H1 (cell line): Measurements from ENCODE around the gene GPC3. TPM values are rescaled to one million over a fixed set of nuclear protein-coding genes. Genes with fewer than 3 reads are reported as not detected.

ENCODE experiments used
- CTCF ChIA-PET: fragments of 300-600 bp; sonication (Branson Sonifier 250); formaldehyde crosslinking; loops from one replicate; lab custom pipeline; 2021; ENCODE audit not compliant: partially characterized antibody; lab: Charles Lee
- POLR2A ChIA-PET: fragments of 300-600 bp; sonication (Branson Sonifier 250); formaldehyde crosslinking; loops from one replicate; lab custom pipeline; 2021; ENCODE audit warnings: inconsistent platforms; ENCODE audit not compliant: partially characterized antibody; lab: Charles Lee
- DNase-seq, 2 experiments: peaks; one replicate each; pipeline versions ENCODE4 v3.0.0 to v3.0.0-alpha.2; 2010 to 2022; ENCODE audit warnings: low spot score in 2 of 2, low read depth in 1 of 2, mixed read lengths in 1 of 2
- FAIRE-seq: peaks from 2 replicates; lab custom pipeline; 2011; peaks lifted over from hg19 to GRCh38; lab: Jason Lieb, UNC
- H2AFZ ChIP-seq: 2 replicates; pipeline ENCODE4 v1.8.1; 2012; ENCODE audit warnings: low read length, inconsistent platforms
- H2AK5ac ChIP-seq: 2 replicates; pipeline ENCODE4 v1.6.1; 2013; ENCODE audit warnings: low read depth, low read length
- H2BK120ac ChIP-seq: replicated peaks from 2 replicates; pipeline ENCODE3; 2013; ENCODE audit warnings: low read depth, low read length, inconsistent platforms
- H2BK12ac ChIP-seq: 2 replicates; pipeline ENCODE4 v1.6.1; 2013; ENCODE audit warnings: low read depth, low read length
- H2BK15ac ChIP-seq: 2 replicates; pipeline ENCODE4 v1.6.1; 2013; ENCODE audit warnings: low read length
- H2BK20ac ChIP-seq: 2 replicates; pipeline ENCODE4 v1.6.1; 2013; ENCODE audit warnings: low read length
- H2BK5ac ChIP-seq: 2 replicates; pipeline ENCODE4 v1.6.1; 2013; ENCODE audit warnings: low read depth, low read length
- H3K14ac ChIP-seq: 2 replicates; pipeline ENCODE4 v1.6.1; 2013; ENCODE audit warnings: inconsistent platforms; ENCODE audit not compliant: insufficient read length
- H3K18ac ChIP-seq: 2 replicates; pipeline ENCODE4 v1.6.1; 2013; ENCODE audit warnings: low read length; ENCODE audit errors: extremely low read depth
- H3K23ac ChIP-seq: 2 replicates; pipeline ENCODE4 v1.6.1; 2013; ENCODE audit warnings: inconsistent platforms; ENCODE audit not compliant: insufficient read length
- H3K23me2 ChIP-seq: 2 replicates; pipeline ENCODE4 v1.6.1; 2013; ENCODE audit warnings: low read depth, low read length
- H3K27ac ChIP-seq: 2 replicates; pipeline ENCODE4 v1.6.1; 2011; ENCODE audit warnings: low read depth, low read length, inconsistent platforms
- H3K27me3 ChIP-seq, 4 experiments: replicated peaks in 1 of 4; 1 replicate in 1 of 4; 2 replicates in 3 of 4; pipeline versions ENCODE4 v1.6.1 to v1.8.1; 2011 to 2013; ENCODE audit warnings: low read length in 3 of 4, mild to moderate bottlenecking in 3 of 4, inconsistent platforms in 2 of 4, mixed read lengths in 2 of 4, moderate library complexity in 1 of 4; ENCODE audit not compliant: control insufficient read depth in 3 of 4, insufficient read depth in 3 of 4; ENCODE audit errors: extremely low read depth in 1 of 4
- H3K36me3 ChIP-seq, 4 experiments: 2 replicates each; pipeline versions ENCODE4 v1.6.1 to v1.8.1; 2011 to 2013; ENCODE audit warnings: mild to moderate bottlenecking in 4 of 4, low read length in 3 of 4, moderate library complexity in 2 of 4, control low read depth in 1 of 4, inconsistent platforms in 1 of 4; ENCODE audit not compliant: insufficient read depth in 4 of 4, control insufficient read depth in 2 of 4
- H3K4ac ChIP-seq: replicated peaks from 2 replicates; pipeline ENCODE3; 2013; ENCODE audit warnings: low read length, low read depth, mixed read lengths, inconsistent platforms; ENCODE audit not compliant: insufficient read length
- H3K4me1 ChIP-seq, 4 experiments: replicated peaks in 1 of 4; 1 replicate in 1 of 4; 2 replicates in 3 of 4; pipeline versions ENCODE4 v1.6.1 to v1.8.1; 2011 to 2013; ENCODE audit warnings: low read length in 3 of 4, inconsistent platforms in 2 of 4, mixed read lengths in 1 of 4; ENCODE audit not compliant: insufficient read depth in 4 of 4, control insufficient read depth in 3 of 4
- H3K4me2 ChIP-seq, 2 experiments: 2 replicates each; pipeline versions ENCODE4 v1.6.1 to v1.8.1; 2011 to 2013; ENCODE audit warnings: low read depth in 2 of 2, low read length in 2 of 2, control low read depth in 1 of 2, inconsistent platforms in 1 of 2, mild to moderate bottlenecking in 1 of 2; ENCODE audit not compliant: insufficient read depth in 1 of 2
- H3K4me3 ChIP-seq, 4 experiments: fragments of 200-600, 300-600 bp in 1 of 4; sonication (generic), shearing (Covaris generic), sonication (Bioruptor Twin) in 1 of 4; 2 replicates each; pipeline versions ENCODE4 v1.5.1 to v1.8.1; 2011 to 2016; ENCODE audit warnings: low read length in 4 of 4, low read depth in 3 of 4, control low read depth in 2 of 4, inconsistent platforms in 2 of 4, mild to moderate bottlenecking in 2 of 4, mixed read lengths in 1 of 4, moderate library complexity in 1 of 4; ENCODE audit not compliant: insufficient read depth in 2 of 4; ENCODE audit errors: extremely low read depth in 1 of 4
- H3K56ac ChIP-seq: replicated peaks from 2 replicates; pipeline ENCODE3; 2013; ENCODE audit warnings: low read depth, mild to moderate bottlenecking, mixed read lengths, low read length, inconsistent platforms; ENCODE audit not compliant: insufficient read length
- H3K79me1 ChIP-seq: 2 replicates; pipeline ENCODE4 v1.6.1; 2013; ENCODE audit warnings: low read depth, low read length, control low read depth
- H3K79me2 ChIP-seq, 2 experiments: 2 replicates each; pipeline versions ENCODE4 v1.6.1 to v1.8.1; 2012 to 2013; ENCODE audit warnings: low read length in 2 of 2, mild to moderate bottlenecking in 2 of 2, inconsistent platforms in 1 of 2; ENCODE audit not compliant: insufficient read depth in 2 of 2, control insufficient read depth in 1 of 2
- H3K9ac ChIP-seq, 4 experiments: replicated peaks in 1 of 4; 1 replicate in 1 of 4; 2 replicates in 3 of 4; pipeline versions ENCODE4 v1.6.1 to v1.8.1; 2011 to 2013; ENCODE audit warnings: low read depth in 3 of 4, low read length in 3 of 4, control low read depth in 2 of 4, mild to moderate bottlenecking in 2 of 4, moderate library complexity in 2 of 4, inconsistent platforms in 1 of 4; ENCODE audit errors: extremely low read depth in 1 of 4
- H3K9me3 ChIP-seq, 2 experiments: 2 replicates each; pipeline versions ENCODE4 v1.6.1 to v1.8.1; 2012 to 2013; ENCODE audit warnings: mild to moderate bottlenecking in 2 of 2, moderate library complexity in 2 of 2, control low read depth in 1 of 2, inconsistent platforms in 1 of 2, low read depth in 1 of 2, low read length in 1 of 2, mixed read lengths in 1 of 2; ENCODE audit not compliant: insufficient read depth in 2 of 2
- H4K20me1 ChIP-seq, 2 experiments: replicated peaks in 1 of 2; 2 replicates each; pipeline versions ENCODE3 to v1.8.1; 2011 to 2013; ENCODE audit warnings: inconsistent platforms in 2 of 2, low read length in 2 of 2, mild to moderate bottlenecking in 1 of 2; ENCODE audit not compliant: insufficient read depth in 2 of 2, control insufficient read depth in 1 of 2
- H4K5ac ChIP-seq: 2 replicates; pipeline ENCODE4 v1.6.1; 2013; ENCODE audit warnings: low read length, low read depth, mixed read lengths, inconsistent platforms; ENCODE audit not compliant: insufficient read length
- H4K8ac ChIP-seq: 2 replicates; pipeline ENCODE4 v1.8.0; 2013; ENCODE audit warnings: mild to moderate bottlenecking, moderate library complexity, low read length, inconsistent platforms; ENCODE audit not compliant: insufficient read depth; ENCODE audit errors: extremely low read depth
- H4K91ac ChIP-seq: replicated peaks from 2 replicates; pipeline ENCODE3; 2013; ENCODE audit warnings: low read length, mixed read lengths, inconsistent platforms; ENCODE audit not compliant: insufficient read length
- ASH2L ChIP-seq: fragments of 200-600, 300-600 bp; sonication (generic); IDR thresholded peaks from one replicate; pipeline ENCODE4 v1.7.1; 2017; ENCODE audit warnings: low read length
- CBX5 ChIP-seq: fragments of 300-800, 300-1000 bp; sonication (generic); IDR thresholded peaks from 2 replicates; pipeline ENCODE4 v1.7.1; 2016; ENCODE audit warnings: antibody characterized with exemption, low read length, low read depth
- CTBP2 ChIP-seq: IDR thresholded peaks from 2 replicates; pipeline ENCODE4 v1.7.0; 2011; ENCODE audit warnings: borderline replicate concordance, mild to moderate bottlenecking, moderate library complexity, mixed read lengths, low read length; ENCODE audit not compliant: insufficient read depth, insufficient read length
- GABPA ChIP-seq: IDR thresholded peaks from 2 replicates; pipeline ENCODE4 v1.6.1; 2011; ENCODE audit warnings: mild to moderate bottlenecking, low read length, moderate library complexity, borderline replicate concordance; ENCODE audit not compliant: insufficient read depth
- KDM5A ChIP-seq: fragments of 200-600 bp; IDR thresholded peaks from 2 replicates; pipeline ENCODE4 v1.7.1; 2012; ENCODE audit warnings: mild to moderate bottlenecking, low read length, inconsistent platforms, mixed read lengths
- RFX5 ChIP-seq: IDR thresholded peaks from 2 replicates; pipeline ENCODE4 v1.6.1; 2011; ENCODE audit warnings: low read depth, low read length, improper control_type of control experiment, borderline replicate concordance
- SIRT6 ChIP-seq: IDR thresholded peaks from one replicate; pipeline ENCODE4 v1.7.1; 2012; ENCODE audit warnings: low read length, inconsistent platforms
- SIX5 ChIP-seq: IDR thresholded peaks from 2 replicates; pipeline ENCODE4 v1.6.1; 2011; ENCODE audit warnings: mild to moderate bottlenecking, low read depth, low read length
- SP2 ChIP-seq: IDR thresholded peaks from 2 replicates; pipeline ENCODE4 v1.6.1; 2012; ENCODE audit warnings: mild to moderate bottlenecking, low read length, inconsistent platforms
- WGBS, 2 experiments: shearing (Covaris generic) in 1 of 2; methylation state at CpG; one replicate each; pipeline versions ENCODE4 v1.1.6 to v1.1.7; 2013 to 2015; ENCODE audit warnings: low lambda C conversion rate in 2 of 2, mixed read lengths in 2 of 2, inconsistent platforms in 1 of 2, low coverage in 1 of 2, missing lambda C conversion rate in 1 of 2; ENCODE audit not compliant: insufficient replicate concordance in 2 of 2, insufficient coverage in 1 of 2, insufficient read length in 1 of 2; ENCODE audit errors: extremely low coverage in 1 of 2, missing lambda C conversion rate in 1 of 2; 5-methylcytosine and 5-hydroxymethylcytosine counted together
- polyA plus RNA-seq, 7 experiments: library from polyadenylated mRNA; depleted of rRNA in 3 of 7; stranded (reverse) in 5 of 7; unstranded in 2 of 7; fragments of >200 nt in 5 of 7; fragments of 200-250 nt in 2 of 7; gene quantifications; 1 replicate in 5 of 7; 2 replicates in 1 of 7; 4 replicates in 1 of 7; pipeline versions ENCODE4 v1.2.1 to v1.2.3, GENCODE V29; 2011 to 2013; ENCODE audit warnings: missing spikeins in 2 of 7, mixed read lengths in 2 of 7
- total RNA-seq: library from RNA; stranded (reverse); fragmentation: NEBNext Ultra II Directional; extraction: Animal tissue kit (Norgen Biotek cat#: 25700); gene quantifications from 2 replicates; pipeline ENCODE4 v1.2.1, GENCODE V29; 2021
- TF ChIP-seq, protein P1 (sequence below), 3 experiments: IDR thresholded peaks; 1 replicate in 2 of 3; 2 replicates in 1 of 3; pipeline versions ENCODE4 v1.5.1 to v1.6.1; 2011; ENCODE audit warnings: low read length in 3 of 3, mild to moderate bottlenecking in 3 of 3, inconsistent platforms in 2 of 3, low read depth in 1 of 3, moderate library complexity in 1 of 3; ENCODE audit not compliant: insufficient read depth in 1 of 3; ENCODE audit errors: control extremely low read depth in 1 of 3
- TF ChIP-seq, protein P2 (sequence below): IDR thresholded peaks from 2 replicates; pipeline ENCODE4 v1.6.1; 2012; ENCODE audit warnings: low read length, inconsistent platforms

GPC3 gene
- total and polyA plus RNA-seq, 2 of the 8 experiments (the other 6 are each of a cell fraction or from before 2014, with no cell fraction given), result 64.8 to 71.9 TPM

DNA sequence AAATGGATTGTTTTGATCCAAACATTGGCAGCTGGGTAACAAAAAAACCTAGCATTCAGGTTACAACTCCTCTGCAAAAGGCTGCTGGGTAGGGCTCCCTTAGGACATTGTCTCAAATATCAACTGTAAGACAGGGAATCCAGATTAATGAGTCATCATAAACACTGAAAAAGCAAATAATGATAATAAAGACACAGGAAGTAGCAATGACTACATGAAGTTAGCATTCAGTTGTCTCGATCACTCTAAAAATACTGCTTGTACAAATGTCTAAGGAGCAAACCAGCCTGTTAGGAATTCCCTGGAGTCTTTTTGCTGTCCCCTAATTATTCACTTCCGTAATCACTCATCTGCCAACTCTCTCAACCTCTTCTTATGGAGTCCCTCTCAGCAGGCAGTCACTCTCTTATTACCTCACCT, 259.2 kb downstream of the GPC3 start:
- CTCF ChIA-PET, result no interaction called here
- H2AK5ac ChIP-seq, result no peak overlapping the region
- no peak overlapping the region for H2BK12ac ChIP-seq
- POLR2A ChIA-PET, result no interaction called here
- 80% methylated on average over 2 of the region's 2 CpGs; no CpG with 5 or more reads in 1 of the 2 experiments for WGBS, 2 experiments
- no peak overlapping the region for H4K8ac ChIP-seq
- H3K23me2 ChIP-seq, result no peaks in the 10 kb centered on the region
- H3K27ac ChIP-seq, result no peak overlapping the region
- H4K5ac ChIP-seq, result no peak overlapping the region
- no peaks in the 10 kb centered on the region for H3K9me3 ChIP-seq
- no peak overlapping the region for H3K4me2 ChIP-seq
- H2BK120ac ChIP-seq, result no peak overlapping the region
- H2AFZ ChIP-seq, result no peak overlapping the region
- FAIRE-seq (no peak), DNase-seq (no peak)
- no peak overlapping the region for H2BK20ac ChIP-seq
- no peaks in the 10 kb centered on the region for H3K79me1 ChIP-seq
- no peak overlapping the region for H3K23ac ChIP-seq
- no peak overlapping the region for H3K4ac ChIP-seq
- no peak overlapping the region for H3K4me3 ChIP-seq
- no peak overlapping the region for H3K14ac ChIP-seq
- no peaks in the 10 kb centered on the region for H3K27me3 ChIP-seq
- H3K79me2 ChIP-seq, result no peaks in the 10 kb centered on the region
- H3K4me1 ChIP-seq, result no peaks in the 10 kb centered on the region; a peak in 1 of 7 replicates
- H4K91ac ChIP-seq, result no peak overlapping the region
- H3K56ac ChIP-seq, result no peak overlapping the region
- no peak overlapping the region for H3K9ac ChIP-seq
- H2BK15ac ChIP-seq, result no peak overlapping the region
- no peak overlapping the region for H3K18ac ChIP-seq
- no peak overlapping the region for H2BK5ac ChIP-seq
- no peaks in the 10 kb centered on the region for H3K36me3 ChIP-seq
- no peaks in the 10 kb centered on the region for H4K20me1 ChIP-seq
- TF ChIP-seq KDM5A, result no peak
- TF ChIP-seq ASH2L, result no peak
- TF ChIP-seq SIX5, result no peak
- TF ChIP-seq SIRT6, result no peak
- TF ChIP-seq GABPA, result no peak
- no peak for TF ChIP-seq RFX5
- TF ChIP-seq, protein P1, sequence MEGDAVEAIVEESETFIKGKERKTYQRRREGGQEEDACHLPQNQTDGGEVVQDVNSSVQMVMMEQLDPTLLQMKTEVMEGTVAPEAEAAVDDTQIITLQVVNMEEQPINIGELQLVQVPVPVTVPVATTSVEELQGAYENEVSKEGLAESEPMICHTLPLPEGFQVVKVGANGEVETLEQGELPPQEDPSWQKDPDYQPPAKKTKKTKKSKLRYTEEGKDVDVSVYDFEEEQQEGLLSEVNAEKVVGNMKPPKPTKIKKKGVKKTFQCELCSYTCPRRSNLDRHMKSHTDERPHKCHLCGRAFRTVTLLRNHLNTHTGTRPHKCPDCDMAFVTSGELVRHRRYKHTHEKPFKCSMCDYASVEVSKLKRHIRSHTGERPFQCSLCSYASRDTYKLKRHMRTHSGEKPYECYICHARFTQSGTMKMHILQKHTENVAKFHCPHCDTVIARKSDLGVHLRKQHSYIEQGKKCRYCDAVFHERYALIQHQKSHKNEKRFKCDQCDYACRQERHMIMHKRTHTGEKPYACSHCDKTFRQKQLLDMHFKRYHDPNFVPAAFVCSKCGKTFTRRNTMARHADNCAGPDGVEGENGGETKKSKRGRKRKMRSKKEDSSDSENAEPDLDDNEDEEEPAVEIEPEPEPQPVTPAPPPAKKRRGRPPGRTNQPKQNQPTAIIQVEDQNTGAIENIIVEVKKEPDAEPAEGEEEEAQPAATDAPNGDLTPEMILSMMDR (IDR thresholded peaks at IDR 0.05; ENCODE audit: control extremely low read depth in 1 of 3, insufficient read depth in 1 of 3, low read depth in 1 of 3, low read length in 3 of 3), result no peak
- TF ChIP-seq, protein P2, sequence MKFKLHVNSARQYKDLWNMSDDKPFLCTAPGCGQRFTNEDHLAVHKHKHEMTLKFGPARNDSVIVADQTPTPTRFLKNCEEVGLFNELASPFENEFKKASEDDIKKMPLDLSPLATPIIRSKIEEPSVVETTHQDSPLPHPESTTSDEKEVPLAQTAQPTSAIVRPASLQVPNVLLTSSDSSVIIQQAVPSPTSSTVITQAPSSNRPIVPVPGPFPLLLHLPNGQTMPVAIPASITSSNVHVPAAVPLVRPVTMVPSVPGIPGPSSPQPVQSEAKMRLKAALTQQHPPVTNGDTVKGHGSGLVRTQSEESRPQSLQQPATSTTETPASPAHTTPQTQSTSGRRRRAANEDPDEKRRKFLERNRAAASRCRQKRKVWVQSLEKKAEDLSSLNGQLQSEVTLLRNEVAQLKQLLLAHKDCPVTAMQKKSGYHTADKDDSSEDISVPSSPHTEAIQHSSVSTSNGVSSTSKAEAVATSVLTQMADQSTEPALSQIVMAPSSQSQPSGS, result no peak
- TF ChIP-seq SP2, result no peak
- no peak for TF ChIP-seq CBX5
- no peak for TF ChIP-seq CTBP2
